Transverse colon (tissue), 4 donors: ENCODE results near the gene DLG4. TPM values are rescaled to one million over a fixed set of nuclear protein-coding genes. Genes with fewer than 3 reads are reported as not detected.
"Not testable (repeated sequence)": the region's sequence is repeated elsewhere in the genome, so short reads cannot be mapped to it uniquely, and the experiment has no call there.

Source experiments
- DNase-seq: peaks from one replicate; pipeline ENCODE4 v3.0.0-alpha.2; 2019
- H3K27ac ChIP-seq, 4 donors: fragments of 200-600 bp; sonication (generic); 2 replicates each; pipeline ENCODE4 v1.5.1; 2016 to 2018; ENCODE audit warnings: inconsistent platforms in 4 of 4
- H3K27me3 ChIP-seq: fragments of 200-600 bp; sonication (generic); 2 replicates; pipeline ENCODE4 v1.5.1; 2017; ENCODE audit warnings: inconsistent platforms
- H3K36me3 ChIP-seq, 4 donors: fragments of 200-600 bp; sonication (generic); 2 replicates each; pipeline ENCODE4 v1.5.1; 2017 to 2019; ENCODE audit warnings: inconsistent platforms in 4 of 4
- H3K4me1 ChIP-seq, 4 donors: fragments of 200-600 bp; sonication (generic); 2 replicates each; pipeline ENCODE4 v1.5.1; 2017 to 2020; ENCODE audit warnings: inconsistent platforms in 4 of 4
- H3K4me3 ChIP-seq, 4 donors: fragments of 200-600 bp; sonication (generic); 1 replicate in 1 of 4; 2 replicates in 3 of 4; pipeline versions ENCODE4 v1.5.1 to v1.6.1; 2017 to 2019; ENCODE audit warnings: inconsistent platforms in 4 of 4
- H3K9me3 ChIP-seq, 2 donors: fragments of 200-600 bp; sonication (generic); 2 replicates each; pipeline ENCODE4 v1.5.1; 2017 to 2019; ENCODE audit warnings: inconsistent platforms in 2 of 2
- CTCF ChIP-seq, 5 experiments: fragments of 200-600 bp in 3 of 5; fragments of 450-650 bp in 2 of 5; sonication (generic) in 3 of 5; IDR thresholded peaks; 1 replicate in 2 of 5; 2 replicates in 3 of 5; pipeline ENCODE4 v1.5.1; 2016 to 2017; ENCODE audit warnings: antibody characterized with exemption in 5 of 5, inconsistent platforms in 3 of 5, mild to moderate bottlenecking in 2 of 5, moderate library complexity in 1 of 5
- EP300 ChIP-seq: sonication (generic); formaldehyde crosslinking; IDR thresholded peaks from one replicate; pipeline ENCODE4 v1.6.1; 2017; ENCODE audit warnings: antibody characterized with exemption, low read depth
- POLR2A ChIP-seq: fragments of 450-650 bp; IDR thresholded peaks from one replicate; pipeline ENCODE4 v1.6.1; 2016; ENCODE audit warnings: antibody characterized with exemption, mild to moderate bottlenecking, moderate library complexity
- POLR2AphosphoS5 ChIP-seq, 3 donors: sonication (generic); formaldehyde crosslinking; IDR thresholded peaks; one replicate each; pipeline ENCODE4 v1.6.1; 2016; ENCODE audit warnings: antibody characterized with exemption in 3 of 3
- WGBS, 2 donors: methylation state at CpG; one replicate each; pipeline ENCODE4 v1.1.5; 2018; ENCODE audit warnings: low coverage in 1 of 2; 5-methylcytosine and 5-hydroxymethylcytosine counted together
- in situ Hi-C, 4 donors: fragments of 200-750 bp; cut with MboI; loops; one replicate each; pipeline versions ENCODE4 v1.15.0 to v1.15.1; 2017; ENCODE audit warnings: low sequenced_read_pairs in 3 of 4, low pct_ligation_motif_present in 1 of 4, low pct_unique_long_range_greater_than_20kb in 1 of 4
- intact Hi-C: fragments of 100-400 bp; cut with DNase I; formaldehyde crosslinking; loops from one replicate; pipeline ENCODE4 v1.15.1; 2023; ENCODE audit warnings: low total_unique reads
- total RNA-seq, 4 donors: library from RNA; depleted of rRNA; stranded (reverse); fragments of >200 nt; gene quantifications; one replicate each; pipeline ENCODE4 v1.1.0, GENCODE V29; 2016

Gene DLG4
- total RNA-seq, 4 donors from 2014 or later: 2.4 to 15.7 (median 6.1) TPM

GRCh38 chr17:7166873-7167272 lies 52.8 kb downstream of the DLG4 start:
- Histone ChIP-seq H3K27me3 (no peaks in the 10 kb centered on the region), H3K4me3 (no peak overlapping the region), H3K27ac (no peak overlapping the region), H3K36me3 (no peaks in the 10 kb centered on the region), H3K4me1 (no peaks in the 10 kb centered on the region), H3K9me3 (no peaks in the 10 kb centered on the region)
- in situ Hi-C loops (loop anchor here in 1 of 4 donors (25.0 kb wide), 1 partner anchor 255 kb away; no protein-coding TSS in a partner anchor), intact Hi-C loops (no loop called here)
- TF ChIP-seq POLR2AphosphoS5 (IDR thresholded peaks at IDR 0.05): no peak
- TF ChIP-seq EP300: no peak
- TF ChIP-seq POLR2A: no peak
- no peak for TF ChIP-seq CTCF (IDR thresholded peaks at IDR 0.05)
- no peak for DNase-seq
- 60 to 81% methylated on average over 2 to 7 of the region's 7 CpGs for WGBS, 2 donors

GRCh38 chr17:7159571-7159970 lies 60.1 kb downstream of the DLG4 start:
- H3K9me3 ChIP-seq, H3K4me3 ChIP-seq, H3K27ac ChIP-seq, H3K36me3 ChIP-seq, DNase-seq, intact Hi-C loops, H3K4me1 ChIP-seq: not testable (repeated sequence)
- in situ Hi-C loops: loop anchor here in 1 of 4 donors (25.0 kb wide), 1 partner anchor 247 kb away; no protein-coding TSS in a partner anchor
- 64 to 72% methylated on average over 10 of the region's 10 CpGs for WGBS, 2 donors
- H3K27me3 ChIP-seq: peaks cover 15% of the 10 kb centered on the region

- peaks cover 15% of the 10 kb centered on the region for H3K27me3 ChIP-seq
- in situ Hi-C loops: loop anchor here in 1 of 4 donors (25.0 kb wide), 1 partner anchor 246 kb away; no protein-coding TSS in a partner anchor
- H3K4me1 ChIP-seq, intact Hi-C loops, DNase-seq, H3K27ac ChIP-seq, H3K4me3 ChIP-seq, H3K9me3 ChIP-seq, H3K36me3 ChIP-seq: not testable (repeated sequence)
- 70 to 86% methylated on average over 9 to 10 of the region's 10 CpGs for WGBS, 2 donors
Measured at GRCh38 chr17:7158424-7158823, 61.2 kb downstream of the DLG4 start.

GRCh38 chr17:7156342-7156940 lies 63.2 kb downstream of the DLG4 start:
- in situ Hi-C loops (loop anchor here in 1 of 4 donors (25.0 kb wide), 1 partner anchor 244 kb away; no protein-coding TSS in a partner anchor), intact Hi-C loops (no loop called here)
- no peak overlapping the region for H3K4me3 ChIP-seq
- peaks cover 15% of the 10 kb centered on the region for H3K27me3 ChIP-seq
- H3K36me3 ChIP-seq: no peaks in the 10 kb centered on the region
- H3K4me1 ChIP-seq: no peaks in the 10 kb centered on the region
- H3K27ac ChIP-seq: no peak overlapping the region
- no peak for TF ChIP-seq EP300
- no peak for DNase-seq
- WGBS, 2 donors: 79 to 86% methylated on average over 10 of the region's 10 CpGs
- H3K9me3 ChIP-seq: no peaks in the 10 kb centered on the region

- Histone ChIP-seq H3K27me3 (peaks cover 4% of the 10 kb centered on the region), H3K4me1 (no peaks in the 10 kb centered on the region), H3K9me3 (no peaks in the 10 kb centered on the region), H3K36me3 (no peaks in the 10 kb centered on the region), H3K27ac (no peak overlapping the region), H3K4me3 (no peak overlapping the region)
- WGBS, 2 donors: 50% methylated on average over 3 of the region's 3 CpGs; no CpG with 5 or more reads in 1 of the 2 donors
- intact Hi-C loops (no loop called here), in situ Hi-C loops (loop anchor here in 2 of 4 donors (25.0 kb wide), 1 partner anchor 235 kb away; no protein-coding TSS in a partner anchor)
- no peak for TF ChIP-seq POLR2A
- TF ChIP-seq EP300: no peak
- TF ChIP-seq CTCF (IDR thresholded peaks at IDR 0.05): no peak
- no peak for TF ChIP-seq POLR2AphosphoS5 (IDR thresholded peaks at IDR 0.05)
- DNase-seq: no peak
Measured at GRCh38 chr17:7147772-7148171, 71.9 kb downstream of the DLG4 start.
